ENCODE results near the gene OR5C1.

Gene OR5C1

DNA sequence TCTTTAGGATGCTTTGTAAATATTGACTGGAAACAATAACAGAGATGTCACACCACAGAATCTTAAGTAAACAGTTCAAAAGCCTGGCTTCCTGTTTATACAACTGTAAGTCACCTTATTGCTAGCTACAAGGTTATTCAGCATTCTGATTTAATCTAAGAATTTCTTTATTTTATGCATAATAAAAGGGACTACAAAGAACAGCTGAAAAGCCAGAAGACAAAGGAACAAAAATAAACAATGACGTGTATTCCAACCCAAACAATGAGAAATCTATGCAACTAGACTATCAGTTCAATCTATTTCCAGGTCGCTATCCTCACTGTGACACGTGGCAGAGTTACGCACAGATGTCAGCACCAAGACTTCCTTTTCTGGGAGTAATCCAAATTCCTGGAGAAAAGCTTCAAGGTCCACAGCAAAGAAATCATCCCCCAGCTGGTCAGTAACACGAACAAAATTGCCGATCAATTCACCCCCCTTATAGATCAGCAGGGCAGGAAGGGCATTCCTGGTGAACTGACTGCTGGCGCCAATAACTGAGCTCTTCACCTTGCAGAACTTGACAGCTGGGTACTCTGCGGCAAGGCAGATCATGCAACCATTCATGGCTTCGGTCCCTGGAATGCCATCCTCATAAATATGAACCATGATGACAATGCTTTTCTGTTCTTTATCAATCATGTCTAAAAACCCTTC, 31.2 kb downstream of the OR5C1 start:
- Histone ChIP-seq H3K79me2 (ENCODE audit: low read length) (peaks cover 16% of the 10 kb centered on the region), H2AFZ (ENCODE audit: low read length) (no peak overlapping the region), H3K4me2 (ENCODE audit: low read depth, low read length) (no peak overlapping the region), H3K36me3 (replicated peaks; ENCODE audit: insufficient read depth, low read length) (0 out of 2 replicates have a peak, but pooled peaks cover 6% of the 10 kb centered on the region), H3K4me1 (ENCODE audit: low read length) (no peaks in the 10 kb centered on the region), H3K9me2 (replicated peaks; ENCODE audit: insufficient read depth, low read length) (no peaks in the 10 kb centered on the region), H3K9ac (ENCODE audit: low read length) (no peak overlapping the region), H3K4me3 (ENCODE audit: low read length) (no peak overlapping the region), H3K9me3 (replicated peaks; ENCODE audit: insufficient read depth, low read length) (no peaks in the 10 kb centered on the region), H4K20me1 (ENCODE audit: insufficient read depth, low read length) (no peaks in the 10 kb centered on the region), H3F3A (ENCODE audit: insufficient read depth, low read length) (no peaks in the 10 kb centered on the region), H3K27ac (ENCODE audit: low read length) (no peak overlapping the region), H3K27me3 (replicated peaks; ENCODE audit: insufficient read depth, low read length) (no peaks in the 10 kb centered on the region)
- TF ChIP-seq, protein P1, sequence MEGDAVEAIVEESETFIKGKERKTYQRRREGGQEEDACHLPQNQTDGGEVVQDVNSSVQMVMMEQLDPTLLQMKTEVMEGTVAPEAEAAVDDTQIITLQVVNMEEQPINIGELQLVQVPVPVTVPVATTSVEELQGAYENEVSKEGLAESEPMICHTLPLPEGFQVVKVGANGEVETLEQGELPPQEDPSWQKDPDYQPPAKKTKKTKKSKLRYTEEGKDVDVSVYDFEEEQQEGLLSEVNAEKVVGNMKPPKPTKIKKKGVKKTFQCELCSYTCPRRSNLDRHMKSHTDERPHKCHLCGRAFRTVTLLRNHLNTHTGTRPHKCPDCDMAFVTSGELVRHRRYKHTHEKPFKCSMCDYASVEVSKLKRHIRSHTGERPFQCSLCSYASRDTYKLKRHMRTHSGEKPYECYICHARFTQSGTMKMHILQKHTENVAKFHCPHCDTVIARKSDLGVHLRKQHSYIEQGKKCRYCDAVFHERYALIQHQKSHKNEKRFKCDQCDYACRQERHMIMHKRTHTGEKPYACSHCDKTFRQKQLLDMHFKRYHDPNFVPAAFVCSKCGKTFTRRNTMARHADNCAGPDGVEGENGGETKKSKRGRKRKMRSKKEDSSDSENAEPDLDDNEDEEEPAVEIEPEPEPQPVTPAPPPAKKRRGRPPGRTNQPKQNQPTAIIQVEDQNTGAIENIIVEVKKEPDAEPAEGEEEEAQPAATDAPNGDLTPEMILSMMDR (IDR thresholded peaks at IDR 0.05; ENCODE audit: low read length), result no peak
- TF ChIP-seq EZH2phosphoT487 (IDR thresholded peaks at IDR 0.05; ENCODE audit: low read length) (no peak), EZH2 (optimal IDR thresholded peaks at IDR 0.05; ENCODE audit: low read depth, low read length) (no peak)
- DNase-seq, result no peak

DNA sequence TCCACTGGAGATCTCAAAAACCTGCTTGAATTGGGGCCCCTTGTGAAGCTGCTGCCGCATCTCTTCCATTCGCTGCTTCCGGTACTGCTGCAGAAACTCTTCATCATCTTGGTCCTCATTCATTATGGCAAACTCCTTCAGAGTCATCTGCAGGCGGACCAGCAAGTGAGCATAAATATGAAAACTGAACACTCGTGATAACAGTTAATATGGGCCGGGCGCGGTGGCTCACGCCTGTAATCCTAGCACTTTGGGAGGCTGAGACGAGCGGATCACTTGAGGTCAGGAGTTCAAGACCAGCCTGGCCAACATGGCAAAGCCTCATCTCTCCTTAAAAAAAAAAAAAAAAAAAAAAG, 31.7 kb downstream of the OR5C1 start:
- Histone ChIP-seq H3K9me2 (replicated peaks; ENCODE audit: insufficient read depth, low read length) (no peaks in the 10 kb centered on the region), H2AFZ (ENCODE audit: low read length) (no peak overlapping the region), H3K9ac (ENCODE audit: low read length) (no peak overlapping the region), H3K27ac (ENCODE audit: low read length) (no peak overlapping the region), H3K9me3 (replicated peaks; ENCODE audit: insufficient read depth, low read length) (no peaks in the 10 kb centered on the region), H3K4me2 (ENCODE audit: low read depth, low read length) (no peak overlapping the region), H3K4me1 (ENCODE audit: low read length) (no peaks in the 10 kb centered on the region), H3F3A (ENCODE audit: insufficient read depth, low read length) (no peaks in the 10 kb centered on the region), H4K20me1 (ENCODE audit: insufficient read depth, low read length) (no peaks in the 10 kb centered on the region), H3K27me3 (replicated peaks; ENCODE audit: insufficient read depth, low read length) (no peaks in the 10 kb centered on the region), H3K36me3 (replicated peaks; ENCODE audit: insufficient read depth, low read length) (0 out of 2 replicates have a peak, but pooled peaks cover 6% of the 10 kb centered on the region), H3K79me2 (ENCODE audit: low read length) (peaks cover 20% of the 10 kb centered on the region), H3K4me3 (ENCODE audit: low read length) (no peak overlapping the region)
- TF ChIP-seq, protein P1 (IDR thresholded peaks at IDR 0.05; ENCODE audit: low read length), result no peak
- no peak for TF ChIP-seq EZH2 (optimal IDR thresholded peaks at IDR 0.05; ENCODE audit: low read depth, low read length)
- no peak for TF ChIP-seq EZH2phosphoT487 (IDR thresholded peaks at IDR 0.05; ENCODE audit: low read length)
- no peak for DNase-seq

DNA sequence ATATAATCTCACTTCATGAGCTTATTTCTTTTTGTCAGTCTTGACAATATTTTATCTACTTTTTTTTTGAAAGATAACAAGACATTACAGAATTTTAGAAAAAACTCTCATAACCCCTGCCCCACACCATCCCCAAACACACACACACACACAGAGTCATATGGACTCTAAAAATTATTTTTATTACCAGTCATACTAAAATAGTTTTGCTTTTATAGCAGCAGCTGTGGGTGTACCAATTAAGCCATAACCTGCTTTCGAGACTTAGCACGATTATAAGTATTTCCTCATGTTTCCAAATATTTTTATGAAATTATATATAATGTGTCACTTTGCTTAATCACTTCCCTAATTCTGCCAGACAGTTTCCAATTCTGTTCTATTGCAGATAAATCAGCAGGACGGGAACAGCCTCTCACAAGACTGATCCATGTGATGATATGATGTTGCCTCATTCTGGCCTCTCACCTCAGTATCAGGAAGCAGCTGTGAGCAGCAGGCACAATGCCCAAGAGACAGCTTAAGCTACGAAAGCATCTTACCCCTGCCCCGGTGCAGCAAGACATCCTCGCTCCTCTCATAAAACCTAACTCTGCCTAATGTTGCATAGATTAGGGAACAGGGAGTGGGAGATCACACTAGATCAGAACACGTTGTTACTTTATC, 32.7 kb downstream of the OR5C1 start:
- no peak overlapping the region for H2AFZ ChIP-seq (ENCODE audit: low read length)
- 0 out of 2 replicates have a peak, but pooled peaks cover 10% of the 10 kb centered on the region for H3K36me3 ChIP-seq (replicated peaks; ENCODE audit: insufficient read depth, low read length)
- TF ChIP-seq EZH2phosphoT487 (IDR thresholded peaks at IDR 0.05; ENCODE audit: low read length) (no peak), EZH2 (optimal IDR thresholded peaks at IDR 0.05; ENCODE audit: low read depth, low read length) (no peak)
- TF ChIP-seq, protein P1 (IDR thresholded peaks at IDR 0.05; ENCODE audit: low read length), result no peak
- no peaks in the 10 kb centered on the region for H3K9me3 ChIP-seq (replicated peaks; ENCODE audit: insufficient read depth, low read length)
- H3F3A ChIP-seq (ENCODE audit: insufficient read depth, low read length), result no peaks in the 10 kb centered on the region
- no peak overlapping the region for H3K4me2 ChIP-seq (ENCODE audit: low read depth, low read length)
- no peak for DNase-seq
- no peak overlapping the region for H3K4me3 ChIP-seq (ENCODE audit: low read length)
- peaks cover 29% of the 10 kb centered on the region for H3K79me2 ChIP-seq (ENCODE audit: low read length)
- no peaks in the 10 kb centered on the region for H3K27me3 ChIP-seq (replicated peaks; ENCODE audit: insufficient read depth, low read length)
- no peaks in the 10 kb centered on the region for H3K4me1 ChIP-seq (ENCODE audit: low read length)
- no peaks in the 10 kb centered on the region for H4K20me1 ChIP-seq (ENCODE audit: insufficient read depth, low read length)
- no peak overlapping the region for H3K27ac ChIP-seq (ENCODE audit: low read length)
- no peak overlapping the region for H3K9ac ChIP-seq (ENCODE audit: low read length)
- H3K9me2 ChIP-seq (replicated peaks; ENCODE audit: insufficient read depth, low read length), result no peaks in the 10 kb centered on the region

Data from MM.1S (cell line).